ENCODE results near the gene ADAR. TPM values are rescaled to one million over a fixed set of nuclear protein-coding genes. Genes with fewer than 3 reads are reported as not detected.
A peak's percentile ranks its signal among the peaks of the same experiment; 100 is the strongest.

ADAR gene
- total RNA-seq, 1 experiment from 2014 or later = 136 TPM

DNA sequence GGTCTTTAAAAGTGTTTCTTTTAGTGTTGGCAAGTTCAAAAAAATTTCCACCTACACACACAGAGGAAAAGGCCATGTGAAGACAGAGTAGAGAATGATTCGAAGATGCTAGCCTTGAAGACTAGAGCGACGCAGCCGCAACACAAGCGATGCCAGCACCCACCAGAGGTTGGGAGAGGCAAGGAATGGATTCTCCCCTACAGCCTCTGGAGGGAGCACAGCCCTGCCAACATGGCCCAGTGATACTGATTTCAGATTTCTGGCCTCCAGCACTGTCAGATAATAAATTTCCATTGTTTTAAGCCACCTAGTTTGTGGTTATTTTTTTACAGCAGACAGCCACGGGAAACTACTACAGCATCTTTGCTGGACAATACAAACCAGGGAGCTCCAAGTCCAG, 6.9 kb upstream of the ADAR start:
- Histone ChIP-seq H3F3A (ENCODE audit: low read length, unreplicated experiment) (no peaks in the 10 kb centered on the region), H2AFZ (ENCODE audit: low read length) (no peak overlapping the region), H3K9ac (ENCODE audit: low read length) (no peak overlapping the region), H3K79me2 (ENCODE audit: low read length) (peaks cover 95% of the 10 kb centered on the region), H3K27me3 (ENCODE audit: low read length) (no peaks in the 10 kb centered on the region), H3K36me3 (ENCODE audit: low read depth, low read length) (peaks cover 4% of the 10 kb centered on the region; the same call in 1 of the 2 replicates), H3K9me2 (replicated peaks; ENCODE audit: low read length) (no peaks in the 10 kb centered on the region), H3K9me3 (ENCODE audit: low read length) (no peaks in the 10 kb centered on the region), H3K4me2 (ENCODE audit: low read length) (no peak overlapping the region), H3K4me1 (ENCODE audit: insufficient read depth, low read length) (no peaks in the 10 kb centered on the region), H4K20me1 (ENCODE audit: low read length) (peaks cover 8% of the 10 kb centered on the region; the same call in 1 of the 2 replicates), H3K27ac (ENCODE audit: low read length) (no peak overlapping the region), H3K4me3 (ENCODE audit: low read length) (no peak overlapping the region)
- ATAC-seq = peak; percentile 55
- DNase-seq = no peak
- TF ChIP-seq, protein P1, sequence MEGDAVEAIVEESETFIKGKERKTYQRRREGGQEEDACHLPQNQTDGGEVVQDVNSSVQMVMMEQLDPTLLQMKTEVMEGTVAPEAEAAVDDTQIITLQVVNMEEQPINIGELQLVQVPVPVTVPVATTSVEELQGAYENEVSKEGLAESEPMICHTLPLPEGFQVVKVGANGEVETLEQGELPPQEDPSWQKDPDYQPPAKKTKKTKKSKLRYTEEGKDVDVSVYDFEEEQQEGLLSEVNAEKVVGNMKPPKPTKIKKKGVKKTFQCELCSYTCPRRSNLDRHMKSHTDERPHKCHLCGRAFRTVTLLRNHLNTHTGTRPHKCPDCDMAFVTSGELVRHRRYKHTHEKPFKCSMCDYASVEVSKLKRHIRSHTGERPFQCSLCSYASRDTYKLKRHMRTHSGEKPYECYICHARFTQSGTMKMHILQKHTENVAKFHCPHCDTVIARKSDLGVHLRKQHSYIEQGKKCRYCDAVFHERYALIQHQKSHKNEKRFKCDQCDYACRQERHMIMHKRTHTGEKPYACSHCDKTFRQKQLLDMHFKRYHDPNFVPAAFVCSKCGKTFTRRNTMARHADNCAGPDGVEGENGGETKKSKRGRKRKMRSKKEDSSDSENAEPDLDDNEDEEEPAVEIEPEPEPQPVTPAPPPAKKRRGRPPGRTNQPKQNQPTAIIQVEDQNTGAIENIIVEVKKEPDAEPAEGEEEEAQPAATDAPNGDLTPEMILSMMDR (conservative IDR thresholded peaks at IDR 0.05; ENCODE audit: low read depth, low read length) = no peak
- TF ChIP-seq EZH2 (IDR thresholded peaks at IDR 0.05; ENCODE audit: low read length, unreplicated experiment) (no peak), EZH2phosphoT487 (IDR thresholded peaks at IDR 0.05; ENCODE audit: borderline replicate concordance, low read length) (no peak)
- ChIA-PET POLR2A (ENCODE audit: unreplicated experiment) (no interaction called here), CTCF (no interaction called here)
- intact Hi-C loops (cut with micrococcal nuclease) = no loop called here
- BruUV-seq (replicated peaks) = no TSS peak

DNA sequence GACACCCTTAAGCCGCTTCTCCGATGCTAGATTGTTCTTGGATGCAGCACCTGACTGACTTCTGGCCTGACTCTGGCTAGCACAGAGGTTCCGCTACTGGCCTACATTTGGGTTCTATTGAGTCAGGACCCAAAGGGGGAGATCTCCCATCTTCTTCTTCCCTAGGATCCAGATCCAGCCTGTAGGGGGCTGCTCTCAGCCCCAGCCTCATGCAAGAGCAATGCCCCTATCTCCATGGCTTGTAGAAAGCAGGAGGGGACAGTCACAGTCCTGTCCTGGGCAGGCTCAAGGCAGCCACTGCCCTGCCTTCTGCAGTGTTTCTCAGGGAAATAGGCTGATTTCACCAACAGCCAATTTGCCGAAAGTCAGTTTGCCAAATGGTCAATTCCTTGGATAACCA, 6.3 kb upstream of the ADAR start:
- H3K9ac ChIP-seq (ENCODE audit: low read length) = no peak overlapping the region
- intact Hi-C loops (cut with micrococcal nuclease) = no loop called here
- 0 out of 2 replicates have a peak, but pooled peaks cover 5% of the 10 kb centered on the region for H4K20me1 ChIP-seq (ENCODE audit: low read length)
- DNase-seq (no peak), ATAC-seq (no peak)
- H3K27ac ChIP-seq (ENCODE audit: low read length) = no peak overlapping the region
- no peaks in the 10 kb centered on the region for H3F3A ChIP-seq (ENCODE audit: low read length, unreplicated experiment)
- BruUV-seq (replicated peaks) = no TSS peak
- ChIA-PET CTCF (interaction anchor here (0.6 kb wide), 1 partner anchor 289 kb away, joined by 3 read pairs; no protein-coding TSS in a partner anchor), POLR2A (ENCODE audit: unreplicated experiment) (no interaction called here)
- H3K36me3 ChIP-seq (ENCODE audit: low read depth, low read length) = no peaks in the 10 kb centered on the region; the same call in 1 of the 2 replicates
- no peaks in the 10 kb centered on the region for H3K27me3 ChIP-seq (ENCODE audit: low read length)
- peaks cover 95% of the 10 kb centered on the region for H3K79me2 ChIP-seq (ENCODE audit: low read length)
- no peak overlapping the region for H3K4me3 ChIP-seq (ENCODE audit: low read length)
- TF ChIP-seq EZH2 (IDR thresholded peaks at IDR 0.05; ENCODE audit: low read length, unreplicated experiment) (no peak), EZH2phosphoT487 (IDR thresholded peaks at IDR 0.05; ENCODE audit: borderline replicate concordance, low read length) (no peak)
- TF ChIP-seq, protein P1 (conservative IDR thresholded peaks at IDR 0.05; ENCODE audit: low read depth, low read length) = 0 out of 2 replicates have a peak, but pooled peaks have one; percentile 24
- no peaks in the 10 kb centered on the region for H3K9me3 ChIP-seq (ENCODE audit: low read length)
- no peak overlapping the region for H2AFZ ChIP-seq (ENCODE audit: low read length)
- H3K9me2 ChIP-seq (replicated peaks; ENCODE audit: low read length) = no peaks in the 10 kb centered on the region
- H3K4me2 ChIP-seq (ENCODE audit: low read length) = no peak overlapping the region
- peaks cover 6% of the 10 kb centered on the region for H3K4me1 ChIP-seq (ENCODE audit: insufficient read depth, low read length)

DNA sequence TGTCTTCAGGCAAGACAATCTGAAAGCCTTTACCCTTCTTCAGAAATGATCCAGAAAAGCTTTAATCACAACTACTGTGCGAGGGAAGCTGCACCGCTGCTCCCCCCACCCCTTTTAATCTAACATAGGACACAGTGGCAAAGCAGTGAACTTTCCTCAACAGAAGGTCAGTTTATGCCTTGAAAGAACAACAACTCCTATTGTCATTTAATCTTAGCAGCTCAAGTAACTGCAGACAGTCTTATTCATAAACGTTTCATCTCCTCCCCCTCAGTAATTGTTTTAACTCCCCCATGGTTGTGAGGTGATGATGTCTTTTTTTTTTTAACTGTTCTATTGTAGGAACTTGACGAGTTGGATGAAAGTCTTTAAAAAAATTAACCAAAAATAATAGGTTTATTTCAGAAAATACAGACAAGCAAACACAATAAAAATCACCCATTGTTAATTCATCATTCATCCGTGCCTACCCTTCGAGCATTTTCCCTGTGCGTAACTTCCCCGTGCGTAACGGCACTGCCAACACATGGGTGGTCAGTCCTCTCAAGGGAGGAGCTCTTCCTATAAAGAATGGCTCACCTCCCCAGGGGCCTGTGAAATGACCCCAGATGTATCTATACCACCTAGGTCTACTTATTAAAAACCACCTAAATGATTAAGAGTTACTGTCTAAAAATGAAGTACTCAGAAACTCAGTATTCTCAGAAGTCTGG, 3.3 kb upstream of the ADAR start:
- Histone ChIP-seq H3K4me2 (ENCODE audit: low read length) (no peak overlapping the region), H3K9me2 (replicated peaks; ENCODE audit: low read length) (no peaks in the 10 kb centered on the region), H2AFZ (ENCODE audit: low read length) (no peak overlapping the region), H3K9ac (ENCODE audit: low read length) (no peak overlapping the region), H3K27me3 (ENCODE audit: low read length) (no peaks in the 10 kb centered on the region), H3K9me3 (ENCODE audit: low read length) (no peaks in the 10 kb centered on the region), H3F3A (ENCODE audit: low read length, unreplicated experiment) (no peaks in the 10 kb centered on the region), H3K4me1 (ENCODE audit: insufficient read depth, low read length) (peaks cover 15% of the 10 kb centered on the region), H3K4me3 (ENCODE audit: low read length) (no peak overlapping the region), H3K79me2 (ENCODE audit: low read length) (peaks cover 91% of the 10 kb centered on the region), H3K27ac (ENCODE audit: low read length) (no peak overlapping the region), H3K36me3 (ENCODE audit: low read depth, low read length) (no peaks in the 10 kb centered on the region), H4K20me1 (ENCODE audit: low read length) (peaks cover 6% of the 10 kb centered on the region)
- ChIA-PET POLR2A (ENCODE audit: unreplicated experiment) (interaction anchor here (0.5 kb wide), 1 partner anchor 361 kb away, joined by 4 read pairs; no protein-coding TSS in a partner anchor), CTCF (no interaction called here)
- no TSS peak for BruUV-seq (replicated peaks)
- intact Hi-C loops (cut with micrococcal nuclease) = no loop called here
- no peak for TF ChIP-seq EZH2 (IDR thresholded peaks at IDR 0.05; ENCODE audit: low read length, unreplicated experiment)
- TF ChIP-seq, protein P1 (conservative IDR thresholded peaks at IDR 0.05; ENCODE audit: low read depth, low read length) = no peak
- no peak for TF ChIP-seq EZH2phosphoT487 (IDR thresholded peaks at IDR 0.05; ENCODE audit: borderline replicate concordance, low read length)
- DNase-seq (no peak), ATAC-seq (no peak)

Data from PC-3 (cell line).